Activated CD4-positive, alpha-beta T cell treated with anti-CD3 and anti-CD28 coated beads for 24 hours (primary cell): ENCODE results near the gene ATG9A.
"Not testable (repeated sequence)": the region's sequence is repeated elsewhere in the genome, so short reads cannot be mapped to it uniquely, and the experiment has no call there.

Experiments
- DNase-seq, 2 donors: peaks; one replicate each; pipeline ENCODE4 v3.0.0-alpha.2; 2020; ENCODE audit warnings: low read depth in 2 of 2

ATG9A gene, protein sequence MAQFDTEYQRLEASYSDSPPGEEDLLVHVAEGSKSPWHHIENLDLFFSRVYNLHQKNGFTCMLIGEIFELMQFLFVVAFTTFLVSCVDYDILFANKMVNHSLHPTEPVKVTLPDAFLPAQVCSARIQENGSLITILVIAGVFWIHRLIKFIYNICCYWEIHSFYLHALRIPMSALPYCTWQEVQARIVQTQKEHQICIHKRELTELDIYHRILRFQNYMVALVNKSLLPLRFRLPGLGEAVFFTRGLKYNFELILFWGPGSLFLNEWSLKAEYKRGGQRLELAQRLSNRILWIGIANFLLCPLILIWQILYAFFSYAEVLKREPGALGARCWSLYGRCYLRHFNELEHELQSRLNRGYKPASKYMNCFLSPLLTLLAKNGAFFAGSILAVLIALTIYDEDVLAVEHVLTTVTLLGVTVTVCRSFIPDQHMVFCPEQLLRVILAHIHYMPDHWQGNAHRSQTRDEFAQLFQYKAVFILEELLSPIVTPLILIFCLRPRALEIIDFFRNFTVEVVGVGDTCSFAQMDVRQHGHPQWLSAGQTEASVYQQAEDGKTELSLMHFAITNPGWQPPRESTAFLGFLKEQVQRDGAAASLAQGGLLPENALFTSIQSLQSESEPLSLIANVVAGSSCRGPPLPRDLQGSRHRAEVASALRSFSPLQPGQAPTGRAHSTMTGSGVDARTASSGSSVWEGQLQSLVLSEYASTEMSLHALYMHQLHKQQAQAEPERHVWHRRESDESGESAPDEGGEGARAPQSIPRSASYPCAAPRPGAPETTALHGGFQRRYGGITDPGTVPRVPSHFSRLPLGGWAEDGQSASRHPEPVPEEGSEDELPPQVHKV

DNA sequence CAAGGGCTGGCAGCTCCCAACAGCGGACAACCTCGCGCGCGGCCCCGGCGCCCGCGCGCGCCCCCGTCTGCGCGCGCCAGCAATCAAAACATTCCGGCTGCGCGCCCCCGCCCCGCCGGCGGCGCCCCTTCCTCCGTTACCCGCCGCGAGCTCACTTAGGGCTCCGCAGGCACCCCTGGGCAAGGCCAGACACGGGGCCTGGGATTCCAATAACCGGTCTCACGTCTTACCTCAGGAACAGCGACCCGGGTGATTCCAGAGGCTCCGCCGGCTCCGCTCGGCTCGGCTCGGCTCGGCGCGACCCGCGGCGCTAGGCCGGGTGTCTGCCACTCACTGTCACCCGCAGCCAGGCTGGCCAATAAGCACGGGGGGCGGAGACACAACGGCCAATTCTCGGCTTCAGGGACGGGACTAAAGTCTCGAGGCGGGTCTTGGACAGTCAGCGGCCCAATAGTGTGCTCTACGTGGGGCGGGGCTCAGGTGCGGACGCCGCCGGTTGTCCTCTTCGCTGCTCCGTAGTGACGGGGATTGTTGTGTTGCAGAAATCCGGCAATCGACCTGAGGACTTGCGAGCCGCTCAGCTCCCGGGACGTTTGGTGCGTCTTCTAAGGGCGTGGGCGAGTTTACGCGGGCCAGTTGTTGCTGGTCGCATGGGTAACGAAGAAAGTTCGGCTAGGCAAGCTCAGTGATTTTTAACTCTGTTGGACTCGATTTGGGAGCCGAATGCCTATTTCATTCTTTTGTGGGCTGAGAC is at the start of gene ATG9A, which contains the start of gene ANKZF1:
Gene ATG9A, minus strand, starts transcription at position 332 of the 754 bp plus-strand sequence. CDS start 1,612 bp downstream, outside the sequence.
Gene ANKZF1, plus strand, starts transcription at position 502 of the 754 bp plus-strand sequence. CDS start 452 bp downstream, outside the sequence.
- DNase-seq: peak; percentile 95 to 97

GRCh38 chr2:219278655-219279150 is 49.3 kb upstream of the ATG9A start:
- no peak for DNase-seq

GRCh38 chr2:219277703-219278654 is 48.5 kb upstream of the ATG9A start:
- DNase-seq: peak; percentile 64 to 67

- DNase-seq: no peak
Measured at GRCh38 chr2:219274361-219274921, 45.0 kb upstream of the ATG9A start.

DNA sequence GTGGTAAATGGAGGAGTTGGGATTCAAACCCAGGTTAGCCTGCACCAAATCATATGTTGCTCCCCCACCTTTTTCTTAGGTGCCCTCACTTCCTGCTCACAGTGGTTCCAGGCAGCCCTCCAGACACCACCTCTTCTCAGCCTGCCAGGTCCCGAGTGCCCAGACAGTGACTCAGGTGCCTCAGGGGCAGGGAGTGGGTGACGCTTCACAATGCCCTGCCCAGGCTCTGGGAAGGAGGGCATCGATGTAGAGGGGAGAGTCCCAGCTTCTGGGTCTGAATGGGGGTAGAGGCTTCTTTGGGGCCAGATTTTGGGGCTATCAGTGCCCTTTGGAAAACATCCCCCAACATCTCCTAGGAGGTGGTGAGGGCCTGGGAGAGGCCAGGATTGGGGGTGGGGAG is 44.5 kb upstream of the ATG9A start:
- DNase-seq: no peak

- DNase-seq: no peak
Measured at GRCh38 chr2:219272995-219273394, 43.6 kb upstream of the ATG9A start.

DNA sequence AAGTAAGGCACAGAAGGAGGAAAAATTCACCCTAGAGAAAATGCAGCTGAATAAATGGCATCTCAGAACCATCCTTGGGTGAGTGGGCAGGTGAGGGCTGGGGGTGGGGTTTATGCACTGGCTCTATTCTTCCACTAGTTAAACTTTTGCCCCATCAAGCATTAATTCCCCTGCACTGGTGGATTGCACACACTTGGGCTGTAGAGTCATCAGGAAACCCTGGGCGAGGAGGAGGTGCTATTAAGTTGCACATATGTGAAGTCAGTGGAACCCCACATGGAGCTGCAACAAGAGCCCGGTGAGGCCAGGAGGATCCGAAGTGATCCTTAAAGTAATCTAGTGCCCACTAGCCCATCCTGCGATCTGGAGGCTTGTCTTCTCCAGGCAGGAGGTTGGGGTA is 42.9 kb upstream of the ATG9A start:
- DNase-seq: no peak

- no peak for DNase-seq
Measured at GRCh38 chr2:219271021-219271420, 41.6 kb upstream of the ATG9A start.

DNA sequence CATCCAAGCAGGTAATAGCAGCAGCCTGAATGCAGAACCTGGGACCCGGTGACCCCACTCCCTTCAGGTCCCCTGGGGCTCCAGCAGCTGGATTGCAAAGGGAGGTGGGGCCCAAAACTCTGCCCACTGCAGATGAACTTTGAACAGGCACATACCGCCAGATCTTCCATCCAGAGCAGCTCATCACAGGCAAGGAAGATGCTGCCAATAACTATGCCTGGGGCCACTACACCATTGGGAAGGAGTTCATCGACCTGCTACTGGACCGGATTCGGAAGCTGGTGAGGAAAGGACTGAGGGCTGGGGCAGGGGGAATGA is 40.6 kb upstream of the ATG9A start:
- DNase-seq: no peak

- DNase-seq: no peak
Measured at GRCh38 chr2:219269362-219270054, 40.1 kb upstream of the ATG9A start.

DNA sequence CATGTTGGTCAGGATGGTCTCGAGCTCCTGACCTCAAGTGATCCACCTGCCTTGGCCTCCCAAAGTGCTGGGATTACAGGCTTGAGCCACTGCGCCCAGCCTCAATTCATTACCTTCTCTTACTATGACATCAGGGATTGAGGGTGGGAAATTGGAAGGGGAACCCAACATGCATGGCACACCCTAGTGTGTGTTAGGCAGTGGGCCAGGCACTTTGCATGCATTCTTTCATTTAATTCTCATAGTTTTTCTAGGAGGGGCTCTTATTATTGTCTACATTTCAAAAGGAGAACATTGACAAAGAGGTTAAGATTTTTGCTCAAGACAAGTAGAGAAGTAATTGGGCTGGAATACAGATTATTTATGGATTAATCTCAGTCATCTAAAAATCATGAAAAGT is 38.9 kb upstream of the ATG9A start:
- no peak for DNase-seq

DNA sequence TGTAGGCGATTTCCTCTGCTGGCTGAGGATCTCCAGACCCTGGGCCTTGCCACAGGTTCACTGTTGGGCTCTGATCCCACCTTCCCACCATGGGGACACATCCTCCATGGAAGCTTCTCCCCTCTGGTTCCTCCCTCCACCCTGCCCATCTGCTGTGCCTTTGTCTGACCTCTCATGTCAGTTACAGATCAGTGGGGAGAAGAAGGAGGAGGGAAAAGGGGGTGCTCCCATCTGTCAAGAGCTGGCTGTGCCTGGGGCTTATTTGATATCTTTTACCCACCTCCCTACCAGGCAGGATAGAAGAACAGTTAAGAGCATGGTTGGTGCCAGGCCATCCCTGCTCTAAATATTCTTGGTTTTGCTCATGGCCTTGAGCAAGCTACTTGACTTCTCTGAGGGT is 37.5 kb upstream of the ATG9A start:
- DNase-seq: no peak

- no peak for DNase-seq
Measured at GRCh38 chr2:219266232-219266631, 36.8 kb upstream of the ATG9A start.

- DNase-seq: no peak
Measured at GRCh38 chr2:219261024-219261855, 31.8 kb upstream of the ATG9A start.

GRCh38 chr2:219258942-219259341 is 29.5 kb upstream of the ATG9A start:
- not testable (repeated sequence) for DNase-seq

- no peak for DNase-seq
Measured at GRCh38 chr2:219254590-219255201, 25.3 kb upstream of the ATG9A start.

- peak; percentile 85 to 89 for DNase-seq
Measured at GRCh38 chr2:219253753-219254589, 24.5 kb upstream of the ATG9A start, which contains the start of gene TUBA4A. TUBA4A (minus strand) TSS chr2:219253918; CDS start chr2:219253858, 60 bp downstream.
